ENCODE results near the gene NANOS3.
A peak's percentile ranks its signal among the peaks of the same experiment; 100 is the strongest.
"Not testable (repeated sequence)": the region's sequence is repeated elsewhere in the genome, so short reads cannot be mapped to it uniquely, and the experiment has no call there.

Gene NANOS3

DNA sequence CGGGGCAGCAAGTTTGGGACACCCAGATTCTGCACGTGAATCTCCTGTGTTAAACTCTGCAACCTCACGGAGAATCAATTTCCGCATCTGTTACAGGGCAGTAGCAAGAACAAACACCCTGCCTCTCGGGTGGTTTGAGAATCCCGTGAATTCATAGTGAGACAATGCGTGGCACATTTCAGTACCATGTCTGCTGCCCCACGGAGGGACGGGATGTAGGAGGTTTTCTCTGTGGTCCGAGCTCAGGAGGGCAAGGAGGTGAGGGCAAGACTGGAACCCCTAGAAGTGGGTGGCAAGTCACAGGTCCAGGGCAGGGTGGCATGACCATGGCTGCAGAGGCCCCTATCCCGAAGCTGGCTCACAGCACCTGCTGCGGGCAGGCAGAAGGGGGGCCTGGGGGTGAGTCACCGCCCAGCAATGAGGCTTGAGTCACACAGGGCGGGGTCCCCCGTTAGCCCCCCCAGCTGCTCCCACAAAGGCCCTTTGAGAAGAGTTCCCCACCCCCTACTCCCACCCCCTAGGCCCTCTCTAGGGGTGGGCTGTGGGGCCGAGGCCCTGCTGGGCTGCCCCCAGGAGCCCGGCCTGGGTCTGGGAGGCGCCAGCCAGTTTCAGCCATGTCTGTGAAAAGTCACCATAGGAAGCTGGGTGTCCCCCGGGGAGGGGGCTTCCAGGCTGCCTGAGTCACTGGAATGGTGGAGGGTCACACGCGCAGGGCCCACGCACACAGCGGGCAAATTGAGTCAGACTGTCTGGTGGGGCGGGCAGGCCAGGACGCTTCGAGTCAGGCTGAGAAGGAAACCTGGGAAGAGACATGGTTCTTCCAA is 25.8 kb upstream of the NANOS3 start:
- H3K36me3 Mint-ChIP-seq = no peaks in the 10 kb centered on the region
- H3K27me3 Mint-ChIP-seq = no peaks in the 10 kb centered on the region
- peak overlapping the region; percentile 90 for H3K27ac Mint-ChIP-seq
- H3K4me1 Mint-ChIP-seq = peaks cover 39% of the 10 kb centered on the region
- H3K9me3 Mint-ChIP-seq = no peaks in the 10 kb centered on the region
- H3K4me3 Mint-ChIP-seq = peak overlapping the region; percentile 72

DNA sequence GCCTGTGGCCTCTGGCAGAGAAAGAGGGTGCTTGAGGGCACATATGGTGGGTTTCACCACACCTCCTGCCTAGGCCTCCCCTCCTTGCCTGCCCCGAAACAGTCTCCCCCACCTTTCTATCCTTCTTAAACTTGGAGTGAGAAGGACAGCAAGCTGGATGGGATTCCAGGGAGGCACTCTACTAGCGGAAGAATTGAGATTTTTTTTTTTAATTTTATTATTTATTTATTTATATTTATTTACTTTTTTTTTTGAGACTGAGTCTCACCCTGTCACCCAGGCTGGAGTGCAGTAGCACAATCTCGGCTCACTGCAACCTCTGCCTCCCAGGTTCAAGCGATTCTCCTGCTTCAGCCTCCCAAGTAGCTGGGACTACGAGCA is 25.2 kb upstream of the NANOS3 start:
- Mint-ChIP-seq H3K27ac (peak overlapping the region; percentile 41), H3K4me1 (peaks cover 33% of the 10 kb centered on the region)
- not testable (repeated sequence) for H3K36me3 Mint-ChIP-seq, H3K9me3 Mint-ChIP-seq, H3K27me3 Mint-ChIP-seq, H3K4me3 Mint-ChIP-seq

DNA sequence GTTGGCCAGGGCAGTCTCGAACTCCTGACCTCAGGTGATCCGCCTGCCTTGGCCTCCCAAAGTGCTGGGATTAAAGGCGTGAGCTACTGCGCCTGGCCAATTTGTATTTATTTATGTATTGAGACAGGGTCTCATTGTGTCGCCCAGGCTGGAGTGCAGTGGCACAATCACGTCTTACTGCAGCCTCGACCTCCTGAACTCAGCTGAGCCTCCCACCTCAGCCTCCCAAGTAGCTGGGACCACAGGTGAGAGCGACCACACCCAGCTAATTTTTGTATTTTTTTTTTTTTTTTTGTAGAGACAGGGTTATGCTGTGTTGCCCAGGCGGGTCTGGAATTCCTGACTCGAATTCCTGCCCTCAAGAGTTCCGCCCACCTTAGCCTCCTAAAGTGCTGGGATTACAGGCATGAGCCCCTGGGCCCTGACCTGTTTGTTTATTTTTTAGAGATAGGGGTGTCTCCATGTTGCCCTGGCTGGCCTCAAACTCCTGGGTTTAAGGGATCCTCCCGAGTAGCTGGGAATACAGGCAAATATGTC is 24.7 kb upstream of the NANOS3 start:
- peaks cover 31% of the 10 kb centered on the region for H3K4me1 Mint-ChIP-seq
- H3K27ac Mint-ChIP-seq, H3K4me3 Mint-ChIP-seq, H3K36me3 Mint-ChIP-seq, H3K27me3 Mint-ChIP-seq, H3K9me3 Mint-ChIP-seq: not testable (repeated sequence)

DNA sequence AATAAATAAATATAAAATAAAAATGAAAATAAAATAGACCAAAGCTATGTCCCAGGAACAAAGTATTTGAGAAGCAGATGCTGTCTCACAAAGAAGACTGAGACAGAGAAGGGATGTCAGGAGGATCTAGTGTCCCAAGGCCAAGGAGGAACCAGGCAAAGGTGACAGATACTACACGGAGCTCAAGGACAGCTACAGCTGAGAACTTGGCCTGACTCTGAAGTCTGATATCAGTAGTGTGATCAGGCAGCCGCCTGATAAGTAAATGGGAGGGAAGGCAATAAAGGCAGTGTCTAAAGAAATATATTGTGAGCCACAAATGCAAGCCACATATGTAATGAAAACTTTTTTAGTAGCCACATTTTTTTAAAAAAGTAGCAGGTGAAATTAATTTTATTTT is 20.4 kb upstream of the NANOS3 start:
- Mint-ChIP-seq H3K4me3 (no peak overlapping the region), H3K27me3 (no peaks in the 10 kb centered on the region), H3K27ac (peak overlapping the region; percentile 84), H3K36me3 (no peaks in the 10 kb centered on the region), H3K4me1 (peaks cover 20% of the 10 kb centered on the region), H3K9me3 (no peaks in the 10 kb centered on the region)

DNA sequence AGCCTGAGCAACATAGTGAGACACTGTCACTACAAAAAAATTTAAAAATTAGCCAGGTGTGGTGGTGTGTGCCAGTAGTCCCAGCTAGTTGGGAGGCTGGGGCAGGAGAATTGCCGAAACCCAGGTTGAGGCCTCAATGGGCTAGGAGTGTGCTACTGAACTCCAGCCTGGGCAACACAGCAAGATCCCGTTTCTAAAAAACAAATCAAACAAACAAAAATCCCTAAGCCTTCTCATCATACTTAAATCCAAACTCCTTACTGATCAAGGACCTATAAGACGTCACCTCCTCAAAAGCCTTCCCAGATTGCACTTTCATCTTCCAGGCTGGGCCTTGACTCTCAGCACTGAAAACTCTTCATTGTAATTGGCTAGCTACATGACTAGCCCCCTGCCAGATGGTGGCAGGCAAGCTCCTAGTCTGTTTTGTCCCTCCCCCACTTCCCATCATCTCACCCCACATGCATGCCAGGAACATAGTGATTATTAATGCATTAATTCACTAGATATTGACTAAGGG is 17.5 kb upstream of the NANOS3 start:
- peaks cover 8% of the 10 kb centered on the region for H3K27me3 Mint-ChIP-seq
- H3K4me3 Mint-ChIP-seq = peak overlapping the region; percentile 19
- H3K27ac Mint-ChIP-seq = peak overlapping the region; percentile 21
- peaks cover 1% of the 10 kb centered on the region for H3K36me3 Mint-ChIP-seq
- no peaks in the 10 kb centered on the region for H3K9me3 Mint-ChIP-seq
- peaks cover 38% of the 10 kb centered on the region for H3K4me1 Mint-ChIP-seq

DNA sequence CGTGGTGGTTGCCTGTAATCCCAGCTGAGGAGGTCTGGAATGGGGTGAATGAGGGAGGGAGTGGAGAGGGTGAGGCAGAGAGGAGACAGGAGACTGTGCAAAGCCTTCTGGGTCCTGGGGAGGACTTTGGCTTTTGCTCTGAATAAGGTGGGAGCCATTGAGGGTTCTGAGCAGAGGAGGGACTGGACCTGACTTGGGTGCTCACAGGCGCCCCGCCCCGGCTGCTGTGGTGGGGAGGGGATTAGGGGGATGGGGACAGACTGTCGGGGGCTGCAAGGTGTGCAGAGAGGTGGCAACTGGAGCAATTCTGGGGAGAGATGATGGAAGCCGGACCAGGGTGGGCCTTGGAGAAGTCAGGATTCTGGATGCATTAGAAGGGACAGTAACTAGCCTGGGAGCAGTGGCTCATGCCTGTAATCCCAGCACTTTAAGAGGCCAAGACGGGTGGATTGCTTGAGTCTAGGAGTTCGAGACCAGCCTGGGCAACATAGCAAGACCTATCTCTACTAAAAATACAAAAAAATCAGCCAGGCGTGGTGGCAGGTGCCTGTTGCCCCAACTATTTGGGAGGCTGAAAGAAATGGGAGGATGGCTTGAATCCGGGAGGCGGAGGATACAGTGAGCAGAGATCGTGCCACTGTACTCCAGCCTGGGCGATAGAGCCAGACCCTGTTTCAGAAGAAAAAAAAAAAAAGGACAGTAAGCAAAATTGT is 16.1 kb upstream of the NANOS3 start:
- H3K36me3 Mint-ChIP-seq = peaks cover 1% of the 10 kb centered on the region
- H3K4me3 Mint-ChIP-seq = peak overlapping the region; percentile 95
- H3K9me3 Mint-ChIP-seq = no peaks in the 10 kb centered on the region
- H3K4me1 Mint-ChIP-seq = peaks cover 42% of the 10 kb centered on the region
- peak overlapping the region; percentile 55 for H3K27ac Mint-ChIP-seq
- H3K27me3 Mint-ChIP-seq = peaks cover 10% of the 10 kb centered on the region

DNA sequence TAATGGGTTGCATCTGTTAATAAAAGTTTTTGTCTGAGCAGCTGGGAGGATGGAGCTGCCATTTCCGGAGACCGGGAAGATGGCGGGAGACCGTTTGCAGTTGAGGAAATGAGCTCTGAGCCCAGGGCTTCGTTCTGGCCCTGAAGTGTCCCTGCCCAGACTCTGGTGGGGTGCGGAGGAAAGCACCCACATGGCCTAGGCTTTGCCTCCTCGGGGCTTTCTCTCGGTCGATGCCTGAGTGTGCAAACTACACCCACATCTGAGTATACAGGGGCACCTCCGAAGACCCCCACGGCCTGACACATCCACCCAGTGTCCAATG is 15.6 kb upstream of the NANOS3 start:
- Mint-ChIP-seq H3K27me3 (peaks cover 11% of the 10 kb centered on the region), H3K36me3 (peaks cover 1% of the 10 kb centered on the region), H3K4me3 (peak overlapping the region; percentile 95), H3K4me1 (peaks cover 44% of the 10 kb centered on the region), H3K27ac (peak overlapping the region; percentile 93), H3K9me3 (no peaks in the 10 kb centered on the region)

DNA sequence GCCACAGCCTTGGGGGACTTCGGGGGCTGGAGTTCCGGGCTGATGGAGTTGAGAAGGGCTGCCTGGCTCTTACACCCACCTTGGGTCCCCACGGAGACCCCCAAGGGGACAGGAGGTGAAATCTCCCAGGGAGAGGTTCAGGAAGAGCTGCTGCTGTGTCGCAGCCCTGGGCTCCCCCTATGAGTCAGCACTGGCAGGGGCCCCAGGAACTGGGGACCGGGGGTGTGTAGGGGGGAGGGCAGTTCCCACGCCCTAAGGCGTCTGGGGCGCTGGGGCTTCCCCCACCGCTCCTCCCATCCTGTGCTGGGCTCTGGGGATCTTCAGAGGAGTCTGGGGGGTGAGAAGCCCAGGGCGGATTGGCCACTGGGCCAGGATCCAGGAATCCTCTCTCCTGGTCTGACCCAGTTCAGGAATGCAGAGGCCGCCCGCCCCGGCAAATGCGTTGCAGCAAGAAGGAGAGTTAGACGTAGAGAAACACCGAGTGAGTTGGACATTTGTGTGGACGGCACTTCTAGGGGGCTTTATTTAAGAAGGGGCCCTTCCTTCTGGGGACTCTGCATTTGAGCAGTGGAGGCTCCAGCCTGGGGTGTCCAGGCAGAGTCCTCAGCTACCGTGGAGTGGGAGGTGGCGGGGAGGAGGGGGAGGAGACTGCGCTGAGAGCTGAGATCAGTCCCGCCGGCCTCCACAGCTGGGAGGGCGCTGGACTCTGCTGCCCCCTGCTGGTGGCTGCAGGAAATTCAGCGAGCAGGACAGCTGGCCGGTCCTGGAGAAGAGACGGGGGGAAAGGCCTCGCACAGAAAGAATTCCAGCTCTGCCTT is 15.0 kb upstream of the NANOS3 start:
- no peaks in the 10 kb centered on the region for H3K9me3 Mint-ChIP-seq
- peak overlapping the region; percentile 93 for H3K27ac Mint-ChIP-seq
- H3K4me1 Mint-ChIP-seq = peaks cover 48% of the 10 kb centered on the region
- peaks cover 15% of the 10 kb centered on the region for H3K27me3 Mint-ChIP-seq
- peaks cover 1% of the 10 kb centered on the region for H3K36me3 Mint-ChIP-seq
- peak overlapping the region; percentile 95 for H3K4me3 Mint-ChIP-seq

DNA sequence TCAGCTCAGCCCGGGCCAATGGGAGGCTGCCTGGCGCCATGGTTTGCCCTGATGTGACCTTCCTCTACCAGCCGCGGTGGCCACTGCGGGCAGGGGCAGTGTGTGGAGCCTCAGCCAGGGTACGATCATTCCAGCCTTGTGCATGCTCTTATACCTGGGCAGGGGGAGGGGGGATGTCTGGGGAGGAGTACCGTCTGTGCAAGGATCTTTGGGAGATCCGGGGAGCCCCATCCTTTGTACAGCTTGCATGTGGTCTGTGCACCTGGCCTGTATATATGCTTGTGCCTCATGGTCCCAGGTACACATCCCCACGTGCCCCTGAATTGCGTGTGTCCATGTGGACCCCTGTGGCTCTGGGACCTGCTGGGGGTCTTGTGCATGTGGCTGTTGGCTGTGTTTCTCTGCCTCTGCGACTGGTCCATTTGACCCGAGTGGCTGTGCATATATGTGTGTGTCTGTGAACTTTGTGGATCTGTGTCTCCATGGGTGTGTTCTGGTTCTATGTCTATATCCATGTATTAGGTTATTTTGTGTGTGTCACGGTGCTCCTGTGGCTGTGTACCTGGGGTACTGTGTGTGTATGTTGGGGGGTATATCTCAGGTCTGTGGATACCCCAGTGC is 12.8 kb upstream of the NANOS3 start:
- peak overlapping the region; percentile 15 for H3K27ac Mint-ChIP-seq
- H3K9me3 Mint-ChIP-seq = no peaks in the 10 kb centered on the region
- peaks cover 53% of the 10 kb centered on the region for H3K4me1 Mint-ChIP-seq
- H3K36me3 Mint-ChIP-seq = peaks cover 1% of the 10 kb centered on the region
- peaks cover 19% of the 10 kb centered on the region for H3K27me3 Mint-ChIP-seq
- peak overlapping the region; percentile 84 for H3K4me3 Mint-ChIP-seq

DNA sequence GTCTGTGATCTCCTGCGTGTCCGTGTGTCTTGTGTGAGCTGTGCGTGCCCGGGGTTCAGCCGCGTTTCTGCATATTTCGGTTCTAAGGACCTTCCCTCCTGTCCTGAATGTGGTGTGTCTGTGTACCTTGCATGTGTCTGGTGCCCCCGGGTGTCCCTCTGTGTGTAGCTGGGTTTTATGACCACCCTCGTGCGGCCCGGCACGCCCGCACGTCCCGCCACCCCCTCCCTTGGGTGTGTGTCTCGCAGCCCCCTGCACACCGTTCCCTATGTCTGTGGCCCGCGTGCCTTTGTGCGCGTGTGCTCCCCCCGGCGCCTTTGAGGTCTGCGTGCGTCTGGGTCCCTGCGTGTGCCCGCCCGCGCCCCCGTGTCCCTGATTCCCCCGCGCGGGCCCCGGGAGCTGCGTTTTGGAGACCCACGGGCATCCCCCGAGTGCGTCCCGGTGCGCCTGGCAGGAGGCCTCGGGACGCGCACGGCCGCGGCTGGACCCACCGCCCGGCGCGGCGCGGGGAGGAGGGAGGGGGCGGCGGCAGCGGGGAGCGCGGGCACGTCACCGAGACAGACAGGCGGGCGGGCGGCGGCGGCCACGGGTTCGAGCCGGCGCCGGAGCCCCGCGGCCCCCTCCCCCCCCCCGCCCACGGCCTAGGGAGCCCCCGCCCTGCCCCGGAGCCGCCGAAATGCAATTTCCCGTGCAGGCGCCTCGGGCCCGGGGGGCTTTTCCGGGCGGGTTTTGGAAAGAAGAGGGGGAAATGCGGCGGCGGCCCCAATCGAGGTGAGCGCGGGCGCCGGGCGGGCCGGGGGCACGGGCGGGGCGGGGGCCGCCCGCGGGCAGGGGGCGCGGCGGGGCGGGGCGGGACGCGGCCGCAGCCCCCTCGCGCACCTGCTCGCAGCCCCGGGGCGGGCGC is 12.0 kb upstream of the NANOS3 start:
- peak overlapping the region; percentile 15 for H3K27ac Mint-ChIP-seq
- peak overlapping the region; percentile 84 for H3K4me3 Mint-ChIP-seq
- H3K27me3 Mint-ChIP-seq = peaks cover 19% of the 10 kb centered on the region
- H3K36me3 Mint-ChIP-seq = peaks cover 1% of the 10 kb centered on the region
- H3K4me1 Mint-ChIP-seq = peaks cover 45% of the 10 kb centered on the region
- no peaks in the 10 kb centered on the region for H3K9me3 Mint-ChIP-seq

DNA sequence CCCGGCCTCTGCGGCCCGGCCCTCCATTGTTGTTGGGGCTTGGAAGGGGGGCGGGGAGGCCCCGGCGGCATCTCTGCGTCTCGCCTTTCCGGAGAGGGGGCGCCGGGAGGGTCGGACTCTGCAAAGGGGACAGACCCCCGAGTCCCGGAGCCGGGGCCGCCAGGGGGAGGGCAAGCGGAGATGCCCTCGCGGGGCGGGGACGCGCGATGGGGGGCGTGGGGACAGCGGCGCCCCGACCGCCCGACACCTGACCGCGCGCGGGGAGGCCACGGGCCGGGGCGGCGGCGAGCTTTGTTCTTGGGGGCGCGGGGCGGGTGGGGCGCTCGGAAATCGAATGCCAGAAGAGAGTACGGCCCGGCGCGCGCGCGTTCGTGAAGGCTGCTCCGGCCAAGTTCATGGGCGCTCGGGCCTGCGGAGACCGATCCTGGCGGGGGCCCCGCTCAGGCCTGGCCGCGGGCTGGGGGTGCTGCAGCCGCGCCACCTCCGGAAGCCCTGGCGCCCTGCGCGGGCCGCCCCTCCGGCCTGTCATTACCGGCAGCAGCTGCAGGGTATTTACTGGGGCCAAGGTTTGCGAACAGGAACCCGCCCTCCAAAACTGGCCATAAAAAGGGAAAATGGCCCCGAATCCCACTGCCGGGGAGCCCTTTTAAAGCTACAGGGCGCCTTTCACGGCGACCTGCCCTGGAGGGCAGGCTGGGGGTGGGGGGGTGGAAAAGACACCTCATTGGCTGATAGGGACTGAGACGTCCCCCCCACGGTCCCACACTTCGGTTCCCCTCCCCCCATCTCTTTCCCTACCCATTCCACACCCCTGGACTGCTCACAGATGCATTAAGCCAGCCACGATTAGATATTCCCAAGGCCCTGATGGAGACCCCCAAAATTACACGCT is 11.1 kb upstream of the NANOS3 start:
- Mint-ChIP-seq H3K9me3 (no peaks in the 10 kb centered on the region), H3K4me3 (peak overlapping the region; percentile 83), H3K4me1 (peaks cover 42% of the 10 kb centered on the region), H3K27me3 (peaks cover 19% of the 10 kb centered on the region), H3K27ac (no peak overlapping the region), H3K36me3 (peaks cover 1% of the 10 kb centered on the region)

DNA sequence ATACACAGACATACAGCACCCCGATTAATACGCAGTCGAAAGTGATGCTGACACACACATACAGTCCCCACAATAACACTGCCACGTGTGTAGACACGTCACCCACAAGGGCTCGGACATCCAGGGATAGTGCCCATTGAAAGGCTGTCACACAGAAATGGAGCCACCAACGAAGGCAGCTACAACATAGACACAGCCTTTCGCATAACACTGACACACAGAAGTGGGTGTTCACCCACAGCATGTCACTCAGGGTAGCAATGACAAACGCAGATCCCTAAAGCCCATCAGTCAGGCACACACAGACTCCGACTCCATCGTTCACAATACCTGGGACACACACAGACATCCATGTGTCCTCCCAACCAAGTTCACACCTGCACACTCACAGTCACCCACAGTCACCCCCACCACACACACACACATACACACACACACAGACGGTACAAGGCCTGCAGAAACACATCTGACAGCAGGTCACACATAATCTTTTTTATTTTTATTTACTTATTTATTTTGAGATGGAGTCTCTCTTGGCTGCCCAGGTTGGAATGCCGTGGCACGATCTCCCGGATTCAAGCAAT is 10.4 kb upstream of the NANOS3 start:
- Mint-ChIP-seq H3K9me3 (no peaks in the 10 kb centered on the region), H3K4me3 (peak overlapping the region; percentile 83), H3K27me3 (peaks cover 21% of the 10 kb centered on the region), H3K27ac (peak overlapping the region; percentile 57), H3K4me1 (peaks cover 35% of the 10 kb centered on the region), H3K36me3 (peaks cover 1% of the 10 kb centered on the region)

DNA sequence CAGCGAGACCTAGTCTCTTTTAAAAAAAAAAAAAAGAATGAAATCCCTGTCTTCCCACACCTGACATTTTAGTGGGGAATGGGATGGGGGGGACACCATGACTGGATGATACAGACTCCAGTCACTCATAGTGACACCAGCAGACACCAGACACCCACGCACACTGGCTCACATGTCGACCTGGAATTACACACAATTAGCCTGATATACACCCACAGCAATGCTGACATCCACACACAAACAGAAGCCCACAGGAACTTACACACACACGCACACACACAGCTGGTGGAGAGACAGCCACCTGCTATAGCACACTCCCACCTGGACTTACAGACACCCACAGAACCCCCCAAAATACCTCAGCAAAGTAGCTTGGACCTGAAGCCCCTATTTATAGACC is 8.3 kb upstream of the NANOS3 start:
- Mint-ChIP-seq H3K27ac (no peak overlapping the region), H3K27me3 (peaks cover 20% of the 10 kb centered on the region), H3K4me1 (peaks cover 26% of the 10 kb centered on the region), H3K36me3 (peaks cover 1% of the 10 kb centered on the region), H3K9me3 (no peaks in the 10 kb centered on the region), H3K4me3 (no peak overlapping the region)

All from activated naive CD4-positive, alpha-beta T cell treated with anti-CD3 and anti-CD28 coated beads, Interleukin-2, amount 50 U/mL, for 24 hours (primary cell).